NT2/D1 (cell line): ENCODE data around the gene ZSCAN9.

Source experiments
- YY1 ChIP-seq: IDR thresholded peaks from 2 replicates; pipeline ENCODE4 v1.6.1; 2011; ENCODE audit not compliant: insufficient read length, insufficient read depth
- ZNF274 ChIP-seq: IDR thresholded peaks from 2 replicates; pipeline ENCODE4 v1.6.1; 2011; ENCODE audit warnings: mild to moderate bottlenecking, low read depth, low read length

GRCh38 chr6:28274888-28275287 is 49.8 kb downstream of the ZSCAN9 start:
- TF ChIP-seq YY1 (no peak), ZNF274 (no peak)
